Stimulated activated naive CD8-positive, alpha-beta T cell treated with anti-CD3 and anti-CD28 coated beads, Interleukin-15, amount 100 ng/mL, for 72 hours (primary cell): ENCODE measurements around the gene ANO9.
"Not testable (repeated sequence)": the region's sequence is repeated elsewhere in the genome, so short reads cannot be mapped to it uniquely, and the experiment has no call there.

Experiments
- ATAC-seq: fragments of 150-1000 bp; cut with Tn5 transposase; 2 replicates; pipeline ENCODE4 v1.10.0; 2021; ENCODE audit warnings: mild to moderate bottlenecking, moderate library complexity
- DNase-seq, 2 donors: peaks; one replicate each; pipeline ENCODE4 v3.0.0; 2021 to 2022
- H3K27ac Mint-ChIP-seq, 2 donors: one replicate each; pipeline ENCODE4 v1.8.0; 2022; ENCODE audit warnings: mild to moderate bottlenecking in 2 of 2, mixed read lengths in 2 of 2, moderate library complexity in 2 of 2
- H3K27me3 Mint-ChIP-seq: one replicate; pipeline ENCODE4 v1.8.0; 2022; ENCODE audit warnings: mixed read lengths
- H3K4me1 Mint-ChIP-seq: one replicate; pipeline ENCODE4 v1.8.0; 2022; ENCODE audit warnings: mild to moderate bottlenecking, mixed read lengths
- H3K4me3 Mint-ChIP-seq, 2 donors: one replicate each; pipeline ENCODE4 v1.8.0; 2022; ENCODE audit warnings: mild to moderate bottlenecking in 2 of 2, mixed read lengths in 2 of 2, moderate library complexity in 1 of 2
- H3K9me3 Mint-ChIP-seq, 2 donors: one replicate each; pipeline ENCODE4 v1.8.0; 2022; ENCODE audit warnings: mixed read lengths in 2 of 2

ANO9 gene

GRCh38 chr11:434496-434895, 7.3 kb downstream of the ANO9 start:
- no peaks in the 10 kb centered on the region for H3K27me3 Mint-ChIP-seq
- no peaks in the 10 kb centered on the region for H3K9me3 Mint-ChIP-seq
- H3K4me3 Mint-ChIP-seq: no peak overlapping the region

GRCh38 chr11:433641-434040, 8.2 kb downstream of the ANO9 start:
- no peak overlapping the region for H3K27ac Mint-ChIP-seq
- H3K4me1 Mint-ChIP-seq: peaks cover 16% of the 10 kb centered on the region
- no peaks in the 10 kb centered on the region for H3K27me3 Mint-ChIP-seq
- peak; percentile 26 for ATAC-seq
- no peak overlapping the region for H3K4me3 Mint-ChIP-seq
- H3K9me3 Mint-ChIP-seq: no peaks in the 10 kb centered on the region
- DNase-seq: no peak

More at GRCh38 chr11:434496-434895, 7.3 kb downstream of the ANO9 start:
- ATAC-seq (no peak), DNase-seq (no peak)
- no peak overlapping the region for H3K27ac Mint-ChIP-seq
- peaks cover 23% of the 10 kb centered on the region for H3K4me1 Mint-ChIP-seq

- ATAC-seq (no peak), DNase-seq (no peak)
- H3K4me3 Mint-ChIP-seq: no peak overlapping the region
- H3K27ac Mint-ChIP-seq: no peak overlapping the region
- H3K27me3 Mint-ChIP-seq: no peaks in the 10 kb centered on the region
- H3K4me1 Mint-ChIP-seq: peaks cover 10% of the 10 kb centered on the region
- H3K9me3 Mint-ChIP-seq: no peaks in the 10 kb centered on the region
Observed at GRCh38 chr11:433111-433510, 8.7 kb downstream of the ANO9 start.

GRCh38 chr11:432501-433100, 9.2 kb downstream of the ANO9 start:
- Mint-ChIP-seq H3K4me1 (peaks cover 5% of the 10 kb centered on the region), H3K27ac (no peak overlapping the region), H3K4me3 (no peak overlapping the region), H3K9me3 (no peaks in the 10 kb centered on the region), H3K27me3 (no peaks in the 10 kb centered on the region)
- DNase-seq (no peak), ATAC-seq (no peak)

GRCh38 chr11:431921-432320, 9.9 kb downstream of the ANO9 start:
- Mint-ChIP-seq H3K4me3 (no peak overlapping the region), H3K27ac (no peak overlapping the region), H3K27me3 (no peaks in the 10 kb centered on the region), H3K4me1 (no peaks in the 10 kb centered on the region), H3K9me3 (no peaks in the 10 kb centered on the region)
- no peak for DNase-seq
- peak; percentile 22 for ATAC-seq

- DNase-seq: no peak
- no peaks in the 10 kb centered on the region for H3K4me1 Mint-ChIP-seq
- ATAC-seq: no peak
- no peaks in the 10 kb centered on the region for H3K27me3 Mint-ChIP-seq
- H3K4me3 Mint-ChIP-seq: no peak overlapping the region
- H3K9me3 Mint-ChIP-seq: no peaks in the 10 kb centered on the region
- no peak overlapping the region for H3K27ac Mint-ChIP-seq
Observed at GRCh38 chr11:429931-430456, 11.8 kb downstream of the ANO9 start.

GRCh38 chr11:429391-429790, 12.4 kb downstream of the ANO9 start:
- DNase-seq: no peak
- Mint-ChIP-seq H3K4me3 (no peak overlapping the region), H3K27ac (no peak overlapping the region), H3K27me3 (no peaks in the 10 kb centered on the region), H3K9me3 (no peaks in the 10 kb centered on the region), H3K4me1 (no peaks in the 10 kb centered on the region)
- no peak for ATAC-seq

- Mint-ChIP-seq H3K4me1 (no peaks in the 10 kb centered on the region), H3K27me3 (no peaks in the 10 kb centered on the region), H3K9me3 (no peaks in the 10 kb centered on the region), H3K27ac (no peak overlapping the region), H3K4me3 (no peak overlapping the region)
- no peak for DNase-seq
- peak; percentile 15 for ATAC-seq
Observed at GRCh38 chr11:428295-428694, 13.5 kb downstream of the ANO9 start.

GRCh38 chr11:426851-427250, 15.0 kb downstream of the ANO9 start:
- ATAC-seq (no peak), DNase-seq (no peak)
- Mint-ChIP-seq H3K9me3 (no peaks in the 10 kb centered on the region), H3K4me3 (no peak overlapping the region), H3K27me3 (no peaks in the 10 kb centered on the region), H3K27ac (no peak overlapping the region), H3K4me1 (no peaks in the 10 kb centered on the region)

GRCh38 chr11:425301-425700, 16.5 kb downstream of the ANO9 start:
- DNase-seq (no peak), ATAC-seq (no peak)
- Mint-ChIP-seq H3K9me3 (no peaks in the 10 kb centered on the region), H3K27ac (no peak overlapping the region), H3K27me3 (no peaks in the 10 kb centered on the region), H3K4me3 (no peak overlapping the region), H3K4me1 (no peaks in the 10 kb centered on the region)

- ATAC-seq, H3K4me3 Mint-ChIP-seq, H3K9me3 Mint-ChIP-seq, DNase-seq, H3K4me1 Mint-ChIP-seq, H3K27me3 Mint-ChIP-seq: not testable (repeated sequence)
- peak overlapping the region in 1 of 2 donors; percentile 51 for H3K27ac Mint-ChIP-seq
Observed at GRCh38 chr11:424766-425165, 17.0 kb downstream of the ANO9 start.

- Mint-ChIP-seq H3K4me1 (no peaks in the 10 kb centered on the region), H3K27ac (peak overlapping the region in 1 of 2 donors; percentile 51), H3K4me3 (no peak overlapping the region), H3K9me3 (no peaks in the 10 kb centered on the region), H3K27me3 (no peaks in the 10 kb centered on the region)
- ATAC-seq (no peak), DNase-seq (no peak)
Observed at GRCh38 chr11:424232-424631, 17.6 kb downstream of the ANO9 start.

- Mint-ChIP-seq H3K27ac (peak overlapping the region in 1 of 2 donors; percentile 80), H3K9me3 (no peaks in the 10 kb centered on the region), H3K4me1 (no peaks in the 10 kb centered on the region), H3K4me3 (no peak overlapping the region), H3K27me3 (no peaks in the 10 kb centered on the region)
- DNase-seq (no peak), ATAC-seq (no peak)
Observed at GRCh38 chr11:422249-422656, 19.6 kb downstream of the ANO9 start.

GRCh38 chr11:420911-421321, 20.9 kb downstream of the ANO9 start:
- no peak overlapping the region for H3K27ac Mint-ChIP-seq
- H3K4me3 Mint-ChIP-seq: no peak overlapping the region
- H3K9me3 Mint-ChIP-seq: no peaks in the 10 kb centered on the region
- DNase-seq: no peak
- peaks cover 6% of the 10 kb centered on the region for H3K4me1 Mint-ChIP-seq
- H3K27me3 Mint-ChIP-seq: no peaks in the 10 kb centered on the region
- no peak for ATAC-seq

- no peak overlapping the region for H3K4me3 Mint-ChIP-seq
- H3K27ac Mint-ChIP-seq: no peak overlapping the region
- peaks cover 13% of the 10 kb centered on the region for H3K4me1 Mint-ChIP-seq
- DNase-seq (no peak), ATAC-seq (no peak)
- no peaks in the 10 kb centered on the region for H3K9me3 Mint-ChIP-seq
- no peaks in the 10 kb centered on the region for H3K27me3 Mint-ChIP-seq
Observed at GRCh38 chr11:420054-420910, 21.5 kb downstream of the ANO9 start.

- no peak for ATAC-seq
- peak in 1 of 2 donors; percentile 4 for DNase-seq
- no peak overlapping the region for H3K4me3 Mint-ChIP-seq
- no peak overlapping the region for H3K27ac Mint-ChIP-seq
- H3K4me1 Mint-ChIP-seq: peaks cover 21% of the 10 kb centered on the region
- no peaks in the 10 kb centered on the region for H3K9me3 Mint-ChIP-seq
- no peaks in the 10 kb centered on the region for H3K27me3 Mint-ChIP-seq
Observed at GRCh38 chr11:419248-420005, 22.4 kb downstream of the ANO9 start.
